Adrenal gland (tissue), 5 donors: ENCODE results near the gene PARVA.

Source experiments
- POLR2A ChIP-seq, 2 donors: fragments of 450-650 bp; IDR thresholded peaks; one replicate each; pipeline ENCODE4 v1.6.1; 2017; ENCODE audit warnings: antibody characterized with exemption in 2 of 2, mild to moderate bottlenecking in 2 of 2, moderate library complexity in 1 of 2
- TF ChIP-seq, protein P1 (sequence below), 6 experiments: fragments of 450-650 bp in 4 of 6; fragments of 200-600 bp in 2 of 6; sonication (generic) in 1 of 6; IDR thresholded peaks; 1 replicate in 5 of 6; 2 replicates in 1 of 6; pipeline versions ENCODE4 v1.5.1 to v1.8.0; 2016 to 2021; ENCODE audit warnings: antibody characterized with exemption in 6 of 6, mild to moderate bottlenecking in 2 of 6, moderate library complexity in 1 of 6
- donor health status: DM: no; HTN: no; CAD: no.

DNA sequence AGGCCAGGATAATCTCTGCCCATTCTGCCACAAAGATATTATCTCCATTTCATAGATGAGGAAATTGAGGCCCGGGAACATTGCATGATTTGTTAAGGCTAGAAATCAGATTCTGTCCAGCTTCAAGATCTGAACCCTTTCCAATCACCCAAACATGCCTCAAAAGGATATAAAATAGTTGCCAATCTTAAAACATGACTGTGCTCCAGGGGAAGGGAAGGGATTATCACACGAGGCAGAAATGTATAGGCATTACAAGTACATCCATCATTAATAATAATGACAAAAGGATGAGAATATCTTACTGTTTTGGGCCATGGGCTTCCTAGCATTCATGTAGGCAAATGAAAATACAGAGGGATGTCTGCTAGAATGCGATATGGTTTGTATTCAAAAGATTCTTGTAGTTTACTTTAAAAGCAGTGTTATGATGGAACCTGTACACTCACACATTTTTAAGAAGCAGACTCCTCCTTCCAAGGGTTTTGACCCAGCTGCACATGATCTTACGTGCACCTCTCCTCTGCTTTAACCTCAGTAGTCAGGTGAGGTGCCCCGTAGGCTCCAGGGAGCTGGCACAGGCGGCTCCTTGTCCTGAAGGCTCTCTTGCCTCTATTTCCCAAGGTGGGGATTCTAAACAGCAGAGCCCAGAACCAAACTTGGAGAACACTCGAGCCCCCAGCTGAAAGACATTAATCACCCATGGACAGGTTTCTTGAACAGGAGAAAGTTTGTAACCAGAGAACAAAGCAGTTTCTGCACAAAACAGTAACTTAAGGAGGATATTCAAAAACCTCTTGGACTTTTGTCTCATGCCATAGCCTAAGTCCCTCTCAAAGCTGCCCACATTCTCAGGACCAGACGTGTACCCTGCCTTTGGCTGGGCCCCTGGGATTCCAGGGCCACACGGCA lies 36.0 kb downstream of the PARVA start:
- TF ChIP-seq, protein P1, sequence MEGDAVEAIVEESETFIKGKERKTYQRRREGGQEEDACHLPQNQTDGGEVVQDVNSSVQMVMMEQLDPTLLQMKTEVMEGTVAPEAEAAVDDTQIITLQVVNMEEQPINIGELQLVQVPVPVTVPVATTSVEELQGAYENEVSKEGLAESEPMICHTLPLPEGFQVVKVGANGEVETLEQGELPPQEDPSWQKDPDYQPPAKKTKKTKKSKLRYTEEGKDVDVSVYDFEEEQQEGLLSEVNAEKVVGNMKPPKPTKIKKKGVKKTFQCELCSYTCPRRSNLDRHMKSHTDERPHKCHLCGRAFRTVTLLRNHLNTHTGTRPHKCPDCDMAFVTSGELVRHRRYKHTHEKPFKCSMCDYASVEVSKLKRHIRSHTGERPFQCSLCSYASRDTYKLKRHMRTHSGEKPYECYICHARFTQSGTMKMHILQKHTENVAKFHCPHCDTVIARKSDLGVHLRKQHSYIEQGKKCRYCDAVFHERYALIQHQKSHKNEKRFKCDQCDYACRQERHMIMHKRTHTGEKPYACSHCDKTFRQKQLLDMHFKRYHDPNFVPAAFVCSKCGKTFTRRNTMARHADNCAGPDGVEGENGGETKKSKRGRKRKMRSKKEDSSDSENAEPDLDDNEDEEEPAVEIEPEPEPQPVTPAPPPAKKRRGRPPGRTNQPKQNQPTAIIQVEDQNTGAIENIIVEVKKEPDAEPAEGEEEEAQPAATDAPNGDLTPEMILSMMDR (IDR thresholded peaks at IDR 0.05) = no peak
- TF ChIP-seq POLR2A (IDR thresholded peaks at IDR 0.05) = no peak
